Germinal center (tissue), 1 donor: ENCODE data around the gene AP4S1.
"Not testable (repeated sequence)": the region's sequence is repeated elsewhere in the genome, so short reads cannot be mapped to it uniquely, and the experiment has no call there.

Experiments used
- DNase-seq: peaks from one replicate; pipeline ENCODE4 v3.0.0; 2012; ENCODE audit warnings: mixed read lengths, low spot score

AP4S1 gene

GRCh38 chr14:31025367-31026076 is at the start of gene AP4S1:
Gene AP4S1 (plus strand): TSS chr14:31025649. CDS start chr14:31066197, 40,548 bp downstream.
- DNase-seq, result peak; percentile 54

GRCh38 chr14:30977752-30978151 is 47.7 kb upstream of the AP4S1 start:
- no peak for DNase-seq

- DNase-seq, result peak; percentile 60
Measured at GRCh38 chr14:30980106-30980704, 45.2 kb upstream of the AP4S1 start.

DNA sequence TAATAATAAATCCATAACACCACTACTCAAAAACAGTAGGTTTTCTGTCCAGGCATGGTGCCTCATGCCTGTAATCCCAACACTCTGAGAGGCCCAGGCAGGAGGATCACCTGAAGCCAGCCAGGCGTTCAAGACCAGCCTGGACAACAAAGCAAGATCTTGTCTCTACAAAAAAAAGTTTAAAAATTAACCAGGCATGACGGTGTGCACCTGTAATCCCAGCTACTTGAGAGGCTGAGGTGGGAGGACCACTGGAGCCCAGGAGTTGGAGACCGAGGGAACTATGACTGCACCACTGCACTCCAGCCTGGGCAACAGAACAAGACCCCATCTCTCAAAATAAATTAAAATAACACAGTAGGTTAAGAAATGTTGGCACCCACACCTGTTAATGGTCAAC is 44.5 kb upstream of the AP4S1 start:
- DNase-seq, result no peak

- DNase-seq, result peak; percentile 44
Measured at GRCh38 chr14:30982533-30982932, 42.9 kb upstream of the AP4S1 start.

- DNase-seq, result no peak
Measured at GRCh38 chr14:30983858-30984257, 41.6 kb upstream of the AP4S1 start.

DNA sequence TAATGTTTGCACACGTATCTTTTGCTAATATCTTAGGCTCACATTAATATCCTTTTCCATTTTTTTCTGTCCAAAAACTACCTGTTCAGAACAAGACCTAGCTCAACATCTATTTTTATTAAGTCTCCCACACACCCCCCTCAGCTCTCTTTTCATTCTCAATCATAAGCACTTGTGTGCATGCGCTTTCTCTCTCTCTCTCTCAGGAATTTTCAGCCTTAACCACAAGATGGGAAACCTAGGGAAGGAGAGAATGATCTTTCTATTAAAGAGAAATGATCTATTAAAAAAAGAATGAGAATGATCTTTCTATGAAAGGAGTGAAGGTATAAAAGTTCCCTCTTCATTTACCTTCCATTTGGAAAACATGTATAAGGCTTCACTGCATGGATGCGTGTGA is 39.7 kb upstream of the AP4S1 start:
- DNase-seq, result no peak

DNA sequence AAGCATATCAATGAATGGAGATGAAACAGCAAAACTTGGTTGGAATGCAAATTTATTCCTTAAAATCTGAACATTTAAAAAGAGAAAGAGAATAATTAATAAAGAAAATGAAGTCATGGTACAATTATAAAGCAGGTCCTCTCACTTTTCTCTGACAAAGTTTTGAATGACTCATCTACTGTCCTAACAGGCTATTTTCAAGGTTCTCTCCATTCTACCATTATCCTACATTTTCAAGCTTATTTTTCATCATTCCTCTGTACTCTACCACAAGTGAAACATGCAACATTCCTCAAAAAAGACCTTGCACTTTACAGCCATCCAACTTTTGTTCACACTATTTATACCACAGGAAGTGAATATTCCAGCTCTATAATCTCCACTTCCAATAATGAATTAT is 36.9 kb upstream of the AP4S1 start:
- no peak for DNase-seq

GRCh38 chr14:30990770-30991169 is 34.7 kb upstream of the AP4S1 start:
- no peak for DNase-seq

GRCh38 chr14:30991408-30991807 is 34.0 kb upstream of the AP4S1 start:
- DNase-seq, result no peak

DNA sequence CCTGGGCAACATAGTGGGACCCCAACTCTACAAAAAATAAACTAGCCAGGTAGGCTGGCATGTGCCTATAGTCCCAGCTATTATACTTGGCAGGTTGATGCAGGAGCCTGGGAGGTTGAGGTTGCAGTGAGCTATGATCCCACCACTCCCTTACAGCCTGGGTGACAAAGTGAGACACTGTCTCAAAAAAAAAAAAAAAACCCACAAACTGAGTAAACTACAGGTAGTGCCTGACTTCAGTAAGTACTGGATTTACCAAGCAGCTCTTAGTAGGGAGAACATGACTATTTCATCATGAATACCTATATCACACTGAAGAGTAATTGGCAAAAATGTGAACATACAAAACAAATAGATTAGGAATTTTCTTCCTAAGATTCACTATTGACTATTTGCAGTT is 32.4 kb upstream of the AP4S1 start:
- DNase-seq, result no peak

DNA sequence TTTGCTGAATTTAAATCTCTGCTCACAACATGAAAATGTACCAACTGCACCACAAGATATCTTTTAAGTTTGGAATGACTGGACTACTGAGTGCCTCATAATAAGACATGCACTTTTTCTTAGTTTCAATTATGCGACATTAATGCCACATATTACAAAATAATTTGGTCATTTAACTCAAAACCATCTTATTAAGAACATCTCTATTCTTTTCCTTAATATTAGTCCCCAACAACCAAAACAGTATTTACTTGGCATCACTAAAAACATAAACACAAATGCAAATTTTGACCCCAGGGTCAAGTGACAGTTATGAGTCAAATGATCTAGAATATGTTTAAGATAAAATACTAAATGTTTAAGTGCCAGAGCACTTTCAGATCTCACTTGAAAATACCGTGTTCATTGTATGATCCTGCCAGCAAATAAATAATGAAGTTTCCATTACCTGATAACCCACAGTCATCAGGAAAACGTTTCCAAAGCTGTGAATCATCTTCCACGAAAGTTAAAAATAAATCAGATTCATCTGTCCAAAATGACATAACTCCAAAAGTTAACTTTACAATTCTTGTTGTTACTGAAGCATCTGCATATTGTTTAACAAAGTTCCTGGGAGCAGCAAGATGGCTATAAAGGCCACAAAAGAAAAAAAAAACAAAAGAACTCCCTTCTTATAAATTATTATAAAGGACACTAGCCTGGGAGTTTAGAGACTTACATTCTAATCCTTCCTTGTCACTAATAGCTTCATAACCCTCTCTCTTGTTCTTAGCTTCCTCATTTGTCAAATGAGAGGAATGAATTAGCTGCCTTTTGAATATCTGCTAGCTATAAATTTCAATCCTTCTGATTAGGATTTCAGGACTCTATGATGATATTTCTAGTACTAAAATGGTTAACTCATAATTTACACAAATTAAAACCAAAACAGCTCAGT is 30.5 kb upstream of the AP4S1 start:
- DNase-seq, result no peak

DNA sequence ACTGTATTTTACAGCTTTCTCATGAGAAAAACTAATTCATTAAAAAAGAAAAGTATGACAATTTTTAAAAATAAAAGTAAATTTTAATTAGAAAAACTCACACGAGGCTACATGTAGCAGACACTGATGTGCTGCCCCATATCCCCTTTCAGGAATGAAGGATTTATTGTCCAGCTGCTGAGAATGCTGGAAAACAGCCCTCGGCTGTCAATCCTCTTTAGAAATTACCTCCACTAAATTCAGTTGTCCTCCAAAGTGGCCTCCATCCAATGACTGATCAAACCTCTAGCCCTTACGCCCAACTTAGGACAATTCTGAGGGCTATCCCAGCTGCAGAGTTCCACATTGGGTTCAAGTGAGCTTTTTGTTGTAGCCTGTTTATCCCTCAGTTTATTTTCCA is 29.8 kb upstream of the AP4S1 start:
- no peak for DNase-seq

DNA sequence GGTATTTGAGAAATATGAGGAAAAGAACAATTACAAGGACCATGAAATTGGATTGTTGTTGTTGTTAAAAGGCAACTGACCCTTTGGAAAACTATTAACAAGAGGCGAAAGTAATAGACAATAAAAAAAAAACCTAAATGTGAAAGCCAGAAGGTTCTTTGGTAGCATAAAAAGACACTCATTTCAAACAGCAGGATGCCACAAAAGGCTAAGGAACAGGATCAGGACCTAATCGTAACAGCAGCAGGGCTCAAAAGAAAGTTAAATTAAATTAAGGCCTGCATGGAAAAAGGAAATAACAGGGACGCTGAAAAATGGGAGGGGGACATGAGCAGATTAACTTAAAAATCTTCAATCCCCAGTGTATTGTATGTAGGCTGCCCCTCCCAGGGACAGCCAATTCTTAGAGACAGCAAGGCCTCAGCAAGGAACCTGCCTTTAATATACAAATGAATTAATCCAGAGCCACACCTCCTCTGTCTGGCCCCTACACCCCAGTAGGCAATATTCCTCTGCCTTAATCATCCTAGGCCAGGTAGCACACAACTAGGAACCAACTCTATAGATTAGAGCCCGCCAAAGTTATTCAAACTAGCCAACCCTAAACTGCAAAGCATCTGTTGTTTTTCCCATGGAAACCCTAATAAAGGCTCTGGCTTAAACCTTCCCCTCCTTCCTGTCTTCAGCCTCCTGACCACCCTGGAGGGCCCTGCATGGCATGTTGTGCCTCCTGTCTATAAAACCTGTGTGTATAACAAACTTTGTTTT is 28.4 kb upstream of the AP4S1 start:
- DNase-seq, result no peak

DNA sequence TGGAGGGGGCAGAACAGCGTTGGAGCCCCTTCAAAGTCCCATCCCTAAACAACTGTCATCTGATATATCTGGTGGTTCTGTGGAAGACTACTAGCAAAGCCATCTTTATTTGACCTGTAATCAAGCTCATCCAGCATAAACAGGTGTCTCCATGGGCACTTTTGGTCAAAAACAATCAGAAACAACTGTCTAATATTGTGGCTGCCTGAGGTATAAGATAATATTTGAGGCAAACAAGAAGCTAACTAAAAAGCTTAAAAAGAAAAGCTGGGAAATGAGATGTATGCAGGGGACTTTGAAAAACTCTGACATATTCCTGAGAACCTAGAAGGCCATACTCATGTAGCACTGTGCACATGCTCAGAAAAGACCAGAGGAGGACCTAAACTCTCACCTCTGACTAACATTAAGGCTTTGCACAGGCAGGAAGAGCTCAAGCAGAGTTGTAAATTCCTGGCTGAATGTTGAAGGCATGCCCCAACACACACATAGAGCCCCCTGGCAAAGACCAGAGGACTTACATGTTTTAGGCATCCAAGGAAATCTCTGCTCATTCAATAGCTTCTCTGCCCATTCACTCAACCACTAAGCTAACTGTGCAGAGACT is 27.2 kb upstream of the AP4S1 start:
- no peak for DNase-seq

DNA sequence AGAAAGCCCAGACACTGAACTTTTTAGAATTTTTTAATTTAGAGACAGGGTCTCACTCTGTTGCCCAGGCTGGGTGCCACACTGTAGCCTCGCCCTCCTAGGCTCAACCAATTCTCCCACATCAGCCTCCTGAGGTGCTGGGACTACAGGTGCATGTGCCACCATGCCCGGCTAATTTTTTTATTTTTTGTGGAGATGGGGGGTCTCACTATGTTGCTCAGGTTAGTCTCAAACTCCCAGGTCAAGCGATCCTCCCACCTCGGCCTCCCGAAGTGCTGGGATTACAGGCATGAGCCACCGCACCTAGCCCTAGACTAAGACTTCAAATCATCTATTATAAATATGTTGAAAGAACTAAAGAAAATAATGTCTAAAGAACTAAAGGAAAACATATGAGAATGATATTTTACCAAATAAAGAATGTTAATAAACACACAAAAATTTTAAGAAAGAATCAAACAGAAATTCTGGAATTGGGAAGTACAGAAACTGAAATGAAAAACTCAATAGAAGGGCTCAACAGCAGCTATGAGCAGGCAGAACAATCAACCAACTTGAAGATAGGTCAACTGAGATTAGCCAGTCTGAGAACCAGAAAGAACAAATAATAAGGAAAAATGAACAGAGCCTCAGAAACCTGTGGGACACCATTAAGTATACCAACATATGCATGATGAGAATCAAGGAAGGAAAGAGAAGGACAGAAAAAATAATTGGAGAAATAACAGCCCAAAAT is 26.2 kb upstream of the AP4S1 start:
- DNase-seq, result no peak

DNA sequence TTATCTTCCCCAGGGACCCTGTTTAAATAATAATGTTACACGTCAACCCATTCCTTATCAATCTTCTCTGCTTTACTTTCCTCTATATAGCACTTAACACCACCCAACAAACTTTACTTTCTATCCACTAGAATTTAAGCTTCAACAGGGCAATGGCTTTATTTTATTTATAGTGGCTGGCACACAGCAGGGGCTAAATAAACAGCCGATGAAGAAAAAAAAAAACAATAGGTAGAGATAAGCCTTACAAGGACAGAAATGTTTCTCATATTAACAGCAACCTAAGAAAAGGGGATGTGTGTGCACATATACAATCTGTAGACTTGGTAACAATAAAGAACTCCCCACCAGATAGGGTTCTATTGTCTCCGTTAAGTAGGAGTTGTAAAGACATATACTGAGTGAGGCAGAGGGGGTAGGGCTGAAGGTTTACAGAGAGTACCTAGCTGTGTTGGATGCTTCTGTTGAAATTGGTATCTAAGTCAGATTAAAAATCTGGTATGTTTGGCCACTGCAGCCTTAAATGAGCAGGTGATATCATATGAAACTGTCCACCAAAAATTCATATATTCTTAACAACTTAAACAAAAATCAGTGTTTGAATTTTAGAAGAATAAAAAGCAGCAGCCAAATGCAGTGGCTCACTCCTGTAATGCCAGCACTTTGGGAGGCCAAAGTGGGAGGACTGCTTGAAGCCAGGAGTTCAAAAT is 24.7 kb upstream of the AP4S1 start:
- no peak for DNase-seq

DNA sequence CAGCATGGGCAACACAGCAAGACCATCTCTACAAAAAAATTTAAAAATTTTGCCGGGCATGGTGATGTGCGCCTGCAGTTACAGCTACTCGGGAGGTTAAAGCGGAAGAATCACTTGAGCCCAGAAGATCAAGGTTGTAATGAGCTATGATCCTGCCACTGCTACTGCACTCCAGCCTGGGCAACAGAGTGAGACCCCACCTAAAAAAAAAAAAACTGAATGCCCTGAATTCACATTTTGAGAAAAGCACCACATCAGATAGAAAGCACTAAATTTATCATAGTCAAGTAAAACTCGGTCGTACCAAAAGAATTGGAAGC is 24.1 kb upstream of the AP4S1 start:
- no peak for DNase-seq

- DNase-seq, result no peak
Measured at GRCh38 chr14:31003284-31003683, 22.2 kb upstream of the AP4S1 start.

GRCh38 chr14:31004007-31004406 is 21.4 kb upstream of the AP4S1 start:
- DNase-seq, result not testable (repeated sequence)

DNA sequence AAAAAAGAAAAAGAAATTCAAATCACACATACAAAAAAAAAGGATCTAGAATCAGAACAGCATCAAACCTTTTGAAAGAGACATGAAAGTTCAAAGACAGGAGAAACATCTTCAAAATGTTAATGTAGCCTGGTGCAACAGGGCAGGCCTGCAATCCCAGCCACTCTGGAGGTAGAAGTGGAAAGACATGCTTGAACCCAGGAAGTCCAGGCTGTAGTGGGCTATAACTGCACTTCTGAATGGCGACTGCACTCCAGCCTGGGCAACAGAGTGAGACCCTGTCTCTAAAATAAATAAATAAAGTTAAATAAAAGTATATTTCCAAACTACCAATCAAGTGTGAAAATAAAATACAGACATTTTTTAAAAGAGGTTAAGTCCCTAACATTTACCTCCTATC is 18.7 kb upstream of the AP4S1 start:
- no peak for DNase-seq
